ENCODE measurements around the gene COL16A1.

DNA sequence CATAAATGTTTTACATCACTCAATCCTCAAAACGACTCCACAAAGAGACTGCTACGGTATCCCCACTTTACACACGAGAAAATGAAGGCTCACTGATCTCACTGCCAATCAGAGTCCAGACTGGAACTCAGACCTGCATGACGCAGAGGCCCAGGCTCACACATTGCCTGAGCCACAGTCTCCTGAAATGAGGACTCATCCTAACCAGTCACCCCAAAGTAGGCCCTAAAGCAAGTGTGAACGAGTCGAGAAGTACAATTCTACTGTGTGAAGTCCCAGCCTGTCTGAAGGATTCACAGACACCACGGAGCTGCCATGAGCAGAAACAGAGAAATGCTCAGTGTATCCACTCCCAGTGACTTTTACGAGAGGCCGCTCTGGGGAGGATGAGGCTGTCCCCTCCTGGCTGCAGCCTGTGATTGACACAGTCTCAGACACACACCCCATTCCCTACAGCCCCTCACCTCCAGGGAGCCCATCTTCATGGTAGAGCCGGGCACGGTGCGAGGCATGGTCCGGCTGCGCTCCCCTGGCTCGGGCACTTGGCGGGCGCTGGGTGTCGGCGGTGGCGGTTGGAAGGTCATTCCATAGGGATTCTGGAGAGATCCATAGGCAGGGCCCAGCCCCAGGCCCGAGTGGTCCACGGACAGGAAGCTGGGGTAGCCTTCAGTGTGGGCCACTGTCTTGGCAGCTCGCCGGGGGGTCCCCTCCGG lies 26.7 kb upstream of the COL16A1 start:
- TF ChIP-seq, protein P1, sequence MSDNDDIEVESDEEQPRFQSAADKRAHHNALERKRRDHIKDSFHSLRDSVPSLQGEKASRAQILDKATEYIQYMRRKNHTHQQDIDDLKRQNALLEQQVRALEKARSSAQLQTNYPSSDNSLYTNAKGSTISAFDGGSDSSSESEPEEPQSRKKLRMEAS (IDR thresholded peaks at IDR 0.05), result no peak
- TF ChIP-seq EGR1 (IDR thresholded peaks at IDR 0.05; ENCODE audit: low read depth in 2 of 2) (no peak), ATF3 (IDR thresholded peaks at IDR 0.05) (no peak), TAF1 (conservative IDR thresholded peaks at IDR 0.05) (no peak)
- TF ChIP-seq, protein P2, sequence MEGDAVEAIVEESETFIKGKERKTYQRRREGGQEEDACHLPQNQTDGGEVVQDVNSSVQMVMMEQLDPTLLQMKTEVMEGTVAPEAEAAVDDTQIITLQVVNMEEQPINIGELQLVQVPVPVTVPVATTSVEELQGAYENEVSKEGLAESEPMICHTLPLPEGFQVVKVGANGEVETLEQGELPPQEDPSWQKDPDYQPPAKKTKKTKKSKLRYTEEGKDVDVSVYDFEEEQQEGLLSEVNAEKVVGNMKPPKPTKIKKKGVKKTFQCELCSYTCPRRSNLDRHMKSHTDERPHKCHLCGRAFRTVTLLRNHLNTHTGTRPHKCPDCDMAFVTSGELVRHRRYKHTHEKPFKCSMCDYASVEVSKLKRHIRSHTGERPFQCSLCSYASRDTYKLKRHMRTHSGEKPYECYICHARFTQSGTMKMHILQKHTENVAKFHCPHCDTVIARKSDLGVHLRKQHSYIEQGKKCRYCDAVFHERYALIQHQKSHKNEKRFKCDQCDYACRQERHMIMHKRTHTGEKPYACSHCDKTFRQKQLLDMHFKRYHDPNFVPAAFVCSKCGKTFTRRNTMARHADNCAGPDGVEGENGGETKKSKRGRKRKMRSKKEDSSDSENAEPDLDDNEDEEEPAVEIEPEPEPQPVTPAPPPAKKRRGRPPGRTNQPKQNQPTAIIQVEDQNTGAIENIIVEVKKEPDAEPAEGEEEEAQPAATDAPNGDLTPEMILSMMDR (IDR thresholded peaks at IDR 0.05; ENCODE audit: low read depth, low read length, missing input control), result no peak

Measured in liver (tissue), 3 donors.